Activated CD4-positive, alpha-beta T cell treated with anti-CD3 and anti-CD28 coated beads, Interleukin-10, Interleukin-2, amounts not matched to agents 100 ng/mL and 50 ng/mL, durations not matched to agents 16 hours and 8 hours (primary cell): ENCODE data around the gene DNAJC11.
"Not testable (repeated sequence)": the region's sequence is repeated elsewhere in the genome, so short reads cannot be mapped to it uniquely, and the experiment has no call there.

Experiments used
- DNase-seq: peaks from one replicate; pipeline ENCODE4 v3.0.0-alpha.2; 2020

Gene DNAJC11

GRCh38 chr1:6701437-6702153 is at the start of gene DNAJC11:
Gene DNAJC11, minus strand, starts transcription at chr1:6701816. Its CDS starts 16 bp downstream, at chr1:6701800.
- peak; percentile 94 for DNase-seq

- DNase-seq: no peak
Observed at GRCh38 chr1:6750490-6750889, 48.9 kb upstream of the DNAJC11 start.

- no peak for DNase-seq
Observed at GRCh38 chr1:6747674-6748073, 46.1 kb upstream of the DNAJC11 start.

- DNase-seq: peak; percentile 79
Observed at GRCh38 chr1:6745073-6745472, 43.5 kb upstream of the DNAJC11 start.

GRCh38 chr1:6743189-6744101 is 41.8 kb upstream of the DNAJC11 start:
- peak; percentile 43 for DNase-seq

- DNase-seq: peak; percentile 13
Observed at GRCh38 chr1:6742676-6743188, 41.1 kb upstream of the DNAJC11 start.

GRCh38 chr1:6738987-6739676 is 37.5 kb upstream of the DNAJC11 start:
- no peak for DNase-seq

- no peak for DNase-seq
Observed at GRCh38 chr1:6732942-6733341, 31.3 kb upstream of the DNAJC11 start.

- no peak for DNase-seq
Observed at GRCh38 chr1:6731905-6732304, 30.3 kb upstream of the DNAJC11 start.

GRCh38 chr1:6730880-6731279 is 29.3 kb upstream of the DNAJC11 start:
- DNase-seq: no peak

- DNase-seq: no peak
Observed at GRCh38 chr1:6730473-6730872, 28.9 kb upstream of the DNAJC11 start.

GRCh38 chr1:6727535-6727934 is 25.9 kb upstream of the DNAJC11 start:
- DNase-seq: peak; percentile 66

- DNase-seq: no peak
Observed at GRCh38 chr1:6726253-6726652, 24.6 kb upstream of the DNAJC11 start.

- DNase-seq: no peak
Observed at GRCh38 chr1:6724517-6725141, 23.0 kb upstream of the DNAJC11 start.

GRCh38 chr1:6723621-6724428 is 22.2 kb upstream of the DNAJC11 start:
- no peak for DNase-seq

GRCh38 chr1:6711174-6711573 is 9.6 kb upstream of the DNAJC11 start:
- no peak for DNase-seq

- DNase-seq: no peak
Observed at GRCh38 chr1:6704746-6705145, 3.1 kb upstream of the DNAJC11 start.

GRCh38 chr1:6703016-6703415 is 1.4 kb upstream of the DNAJC11 start:
- no peak for DNase-seq

GRCh38 chr1:6700853-6701436 is 671 bp downstream of the DNAJC11 start:
- DNase-seq: no peak

- not testable (repeated sequence) for DNase-seq
Observed at GRCh38 chr1:6699915-6700314, 1.7 kb downstream of the DNAJC11 start.

- DNase-seq: no peak
Observed at GRCh38 chr1:6695868-6696267, 5.7 kb downstream of the DNAJC11 start.
